GM04503 (cell line): ENCODE measurements around the gene JPT1.
"Not testable (repeated sequence)": the region's sequence is repeated elsewhere in the genome, so short reads cannot be mapped to it uniquely, and the experiment has no call there.

Source experiments
- DNase-seq: peaks from one replicate; pipeline ENCODE4 v3.0.0-alpha.2; 2012; ENCODE audit warnings: low read depth

JPT1 gene

GRCh38 chr17:75129576-75129975 lies 24.7 kb downstream of the JPT1 start:
- DNase-seq = no peak

- no peak for DNase-seq
These were observed 25.4 kb downstream of the JPT1 start for GRCh38 chr17:75128694-75129505.

DNA sequence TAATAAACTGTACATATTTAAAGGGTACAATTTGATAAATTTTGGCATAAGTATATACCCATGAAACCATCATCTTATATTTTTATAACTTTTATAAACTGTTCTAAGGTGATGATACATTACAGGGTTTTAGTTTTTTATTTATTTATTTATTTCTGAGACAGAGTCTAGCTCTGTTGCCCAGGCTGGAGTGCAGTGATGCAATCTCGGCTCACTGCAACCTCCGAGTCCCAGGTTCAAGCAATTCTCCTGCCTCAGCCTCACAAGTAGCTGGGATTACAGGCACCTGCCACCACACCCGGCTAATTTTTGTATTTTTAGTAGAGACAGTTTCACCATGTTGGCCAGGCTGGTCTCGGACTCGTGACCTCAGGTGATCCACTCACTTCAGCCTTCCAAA lies 26.4 kb downstream of the JPT1 start:
- not testable (repeated sequence) for DNase-seq

DNA sequence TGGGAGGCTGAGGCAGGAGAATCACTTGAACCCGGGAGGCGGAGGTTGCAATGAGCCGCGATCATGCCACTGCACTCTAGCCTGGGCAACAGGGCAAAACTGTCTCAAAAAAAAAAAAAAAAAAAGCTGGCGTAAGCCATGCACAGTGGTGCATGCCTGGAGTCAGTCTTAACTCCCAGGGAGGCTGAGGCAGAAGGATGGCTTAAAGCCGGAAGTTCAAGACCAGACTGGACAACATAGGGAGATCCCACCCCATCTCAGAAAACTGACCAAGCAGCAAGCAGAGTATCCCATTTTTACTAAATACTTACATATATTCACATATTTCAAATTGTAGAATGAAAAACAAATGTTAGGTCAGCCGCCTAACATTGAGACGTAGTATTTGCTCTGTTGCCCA lies 27.4 kb downstream of the JPT1 start:
- no peak for DNase-seq

DNA sequence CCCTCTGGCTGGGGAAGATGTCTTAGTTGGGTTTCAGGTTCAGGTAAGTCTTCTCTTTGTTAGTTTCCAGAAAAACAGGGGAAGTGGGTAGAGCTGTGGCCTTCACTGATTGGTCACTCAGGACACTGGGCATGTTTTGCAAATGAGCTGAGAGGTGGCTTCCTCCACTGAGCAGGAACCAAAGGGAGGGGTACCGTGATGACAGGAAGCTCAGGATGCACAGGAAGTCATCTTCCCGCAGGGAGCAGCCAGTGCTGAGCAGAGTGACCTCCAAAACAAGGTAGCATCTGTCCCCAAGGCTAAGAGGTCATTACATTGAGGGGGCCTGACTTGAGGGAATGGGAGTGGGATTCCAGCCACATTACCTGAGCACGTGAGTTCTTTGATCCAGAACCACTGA lies 28.3 kb downstream of the JPT1 start:
- no peak for DNase-seq

DNA sequence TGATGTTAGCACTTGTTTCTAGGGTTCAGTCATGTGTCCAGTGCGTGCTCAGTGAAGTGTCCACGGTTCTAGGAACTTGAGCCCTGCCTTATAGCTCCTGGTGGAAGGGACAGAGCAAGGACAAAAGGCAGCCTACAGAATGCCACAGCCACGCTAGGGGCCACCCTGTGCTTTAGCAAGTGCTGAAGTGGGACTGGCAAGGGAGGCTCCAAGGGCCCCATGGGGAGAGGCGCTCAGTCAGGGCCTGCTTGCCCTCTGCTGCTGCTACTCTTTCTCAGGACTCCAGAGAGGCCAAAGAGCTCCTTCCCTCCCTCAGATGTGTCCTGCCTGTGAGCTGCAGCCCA lies 29.5 kb downstream of the JPT1 start:
- no peak for DNase-seq

- no peak for DNase-seq
These were observed 30.1 kb downstream of the JPT1 start for GRCh38 chr17:75124041-75124818.

DNA sequence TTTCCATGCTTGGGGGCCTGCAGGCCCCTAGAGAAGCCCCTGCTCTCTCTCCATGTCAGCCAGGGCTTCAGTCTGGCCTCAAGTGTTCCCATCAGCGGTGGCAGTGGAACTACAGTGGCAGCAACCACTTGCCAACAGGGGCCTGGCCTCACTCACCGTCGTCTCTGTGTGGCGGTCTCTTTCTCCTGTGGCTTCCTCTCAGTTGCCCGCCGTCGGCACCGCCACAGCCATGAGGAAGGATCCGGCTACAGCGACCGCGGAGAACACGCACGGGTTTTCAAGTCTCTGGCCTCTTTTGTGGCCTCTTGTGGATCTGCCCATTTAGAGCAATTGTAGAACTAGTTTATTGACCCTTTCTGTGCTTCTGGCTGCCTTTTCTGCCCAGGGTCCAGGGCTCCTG lies 36.0 kb downstream of the JPT1 start:
- no peak for DNase-seq

GRCh38 chr17:75116737-75117136 lies 37.6 kb downstream of the JPT1 start:
- DNase-seq = no peak

GRCh38 chr17:75115555-75115954 lies 38.8 kb downstream of the JPT1 start:
- no peak for DNase-seq

DNA sequence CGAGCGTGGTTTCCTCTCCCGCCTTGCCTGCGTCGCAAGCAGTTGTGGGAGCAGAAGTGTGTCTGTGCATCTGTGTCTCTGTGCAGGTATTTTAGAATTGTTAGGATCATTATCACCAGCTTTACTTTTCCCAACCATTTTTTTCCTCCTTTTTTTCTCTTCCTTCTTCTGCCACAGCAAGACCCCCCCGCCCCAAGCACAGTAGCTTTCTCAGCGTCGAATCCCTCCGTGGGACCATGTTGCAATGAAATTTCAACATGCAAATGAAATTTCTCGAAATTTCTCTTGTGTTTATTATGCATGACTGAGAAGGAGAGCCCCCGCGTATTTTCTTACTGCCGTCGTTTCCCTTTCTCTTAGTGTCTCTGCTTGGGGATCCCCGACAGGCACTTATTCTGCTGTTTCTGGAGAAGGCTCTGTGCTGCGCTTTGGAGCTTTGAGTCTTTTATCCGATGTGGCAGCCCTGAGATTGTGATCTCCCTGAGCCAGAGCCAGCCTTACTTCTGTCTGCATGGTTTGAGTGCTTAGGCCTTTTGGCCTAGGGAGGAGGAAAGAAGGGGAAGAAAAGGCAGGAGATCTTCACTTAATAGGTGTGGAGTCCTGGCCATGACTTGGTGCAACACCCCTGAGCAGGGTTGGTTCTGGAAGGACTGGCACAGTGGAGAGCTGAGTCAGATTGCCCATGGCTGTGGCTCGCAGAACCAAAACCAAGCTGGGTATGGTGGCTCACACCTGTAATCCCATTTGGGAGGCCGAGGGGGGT lies 39.6 kb downstream of the JPT1 start:
- DNase-seq = no peak

DNA sequence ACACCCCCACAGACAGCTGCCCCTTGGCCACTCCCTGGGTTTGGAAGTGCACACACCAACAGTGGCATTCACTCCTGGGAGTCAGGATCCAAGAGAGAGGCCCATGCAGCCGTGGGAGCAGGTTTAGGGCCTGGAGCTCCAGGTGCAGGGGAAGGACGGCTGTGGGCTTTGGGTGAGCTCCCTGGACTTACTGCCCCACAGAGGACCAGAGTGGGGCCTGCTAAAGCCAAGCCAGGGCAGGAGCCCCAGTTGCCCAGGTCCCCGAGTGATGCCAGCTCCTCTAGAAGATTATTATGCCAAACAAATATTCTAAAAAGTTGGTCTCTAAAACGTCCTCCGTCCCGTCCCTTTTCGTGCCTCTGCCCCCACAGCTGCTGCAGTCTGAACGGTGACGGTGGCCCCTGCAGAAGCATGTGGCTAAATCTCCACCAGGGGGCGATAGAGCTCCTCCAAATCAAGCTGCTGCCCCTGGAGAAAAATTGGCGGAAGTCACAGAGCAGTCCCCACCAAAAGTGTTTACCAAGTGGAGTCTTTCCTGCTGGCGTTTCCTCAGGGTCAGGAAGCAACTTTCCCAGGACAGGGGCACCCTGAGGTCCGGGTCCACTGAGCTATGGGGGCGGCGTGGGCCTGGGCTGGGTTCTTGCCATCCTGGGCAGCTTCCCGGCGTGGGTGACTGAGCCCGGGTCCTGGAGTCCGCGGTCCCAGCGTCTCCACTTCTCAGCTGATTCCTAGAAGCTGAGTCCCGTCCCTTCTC lies 40.3 kb downstream of the JPT1 start:
- peak; percentile 43 for DNase-seq

GRCh38 chr17:75111777-75112335 lies 42.5 kb downstream of the JPT1 start:
- DNase-seq = no peak

GRCh38 chr17:75110234-75110937 lies 43.9 kb downstream of the JPT1 start:
- DNase-seq = no peak

- no peak for DNase-seq
These were observed 44.7 kb downstream of the JPT1 start, which contains the start of gene ARMC7 for GRCh38 chr17:75109407-75110233. TSS of gene ARMC7 (plus strand) at chr17:75109969. CDS start at chr17:75110289, 320 bp downstream.

DNA sequence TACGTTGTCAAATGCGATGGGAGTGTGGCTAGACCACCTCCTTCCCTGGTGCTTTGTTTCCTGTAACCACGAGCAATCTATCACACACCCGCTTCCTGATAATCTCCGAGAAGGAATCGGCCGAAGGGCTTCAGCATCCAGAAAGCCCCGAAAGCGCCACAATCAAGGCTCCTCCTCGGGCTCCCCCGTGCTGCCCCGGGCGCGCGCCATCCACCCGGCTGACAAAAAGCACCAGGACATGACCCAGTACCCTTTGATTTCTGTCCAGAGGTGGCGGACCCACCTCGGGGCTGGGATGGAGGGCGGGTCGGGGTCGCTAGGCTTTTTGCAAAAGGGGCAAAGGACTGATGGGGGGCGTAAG lies 45.3 kb downstream of the JPT1 start:
- DNase-seq = no peak

DNA sequence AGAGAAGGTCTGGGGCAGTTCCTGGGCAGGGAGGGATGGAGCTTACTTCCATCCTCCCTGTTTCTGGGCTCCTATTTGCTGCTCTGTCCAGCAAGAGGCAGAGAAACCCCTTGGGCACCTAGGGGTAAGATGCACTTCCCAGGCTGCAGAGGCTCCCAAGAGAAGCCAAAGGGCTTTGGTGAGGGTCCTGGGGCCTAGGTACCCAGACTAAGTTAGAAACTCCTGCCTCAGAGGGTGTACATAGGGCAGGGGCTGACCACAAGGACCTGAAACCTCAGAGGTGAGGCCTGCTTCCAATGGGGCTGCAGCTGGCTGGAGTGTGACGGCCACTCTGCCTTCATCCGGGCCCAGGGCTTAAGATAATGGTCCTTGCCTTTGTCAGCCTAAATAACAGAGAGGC lies 46.1 kb downstream of the JPT1 start:
- no peak for DNase-seq

DNA sequence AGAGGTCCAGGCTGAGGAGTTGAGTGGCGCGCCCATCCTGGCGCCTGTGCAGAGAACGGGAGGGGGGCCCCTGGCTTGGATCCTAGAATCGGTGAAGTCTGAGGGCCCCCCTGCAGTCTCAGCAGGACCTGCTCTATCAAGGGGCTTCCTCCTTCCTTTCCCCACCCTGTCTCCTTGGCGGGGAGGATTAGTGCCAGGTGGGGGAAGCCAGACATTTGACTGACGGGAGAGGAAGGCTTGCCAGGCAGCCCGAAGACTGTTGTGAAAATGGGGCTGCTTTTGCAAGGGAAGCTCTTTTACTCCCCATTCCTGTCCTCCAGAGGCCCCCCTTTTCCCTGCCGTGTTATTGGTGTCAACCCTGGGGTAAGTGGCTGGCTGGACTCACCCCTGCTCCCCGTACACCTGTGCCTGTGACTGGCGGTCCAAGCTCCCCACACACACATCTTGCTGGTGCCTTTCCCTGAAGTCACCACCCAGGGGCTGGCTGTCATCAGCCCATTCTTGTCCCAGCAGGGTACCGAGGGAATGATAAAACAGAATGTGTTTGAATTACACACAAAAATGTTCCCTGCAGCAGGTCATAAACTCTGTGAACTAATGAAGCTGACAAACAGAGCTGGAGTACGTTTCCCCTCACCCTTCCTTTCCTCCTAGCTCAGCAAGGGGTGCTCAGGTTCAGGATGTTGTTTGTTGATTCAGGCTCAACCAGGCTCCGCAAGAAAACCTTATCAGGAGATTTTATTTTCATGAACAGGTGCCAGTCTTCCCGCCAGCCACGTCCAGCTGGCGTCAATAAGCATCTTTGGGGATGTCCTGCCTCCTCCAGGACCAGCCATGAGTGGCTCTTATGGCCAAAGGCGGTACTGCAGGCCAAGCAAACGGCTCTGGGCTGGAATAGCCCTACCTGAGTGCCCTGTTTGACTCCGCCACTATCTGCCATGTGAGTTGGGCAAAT lies 48.9 kb downstream of the JPT1 start:
- DNase-seq = no peak
